Activated CD8-positive, alpha-beta T cell treated with anti-CD3 and anti-CD28 coated beads, Interleukin-2, amount 10 ng/mL, durations not matched to agents 7 days and 5 days (primary cell): ENCODE measurements around the gene PRKCA. TPM values are rescaled to one million over a fixed set of nuclear protein-coding genes. Genes with fewer than 3 reads are reported as not detected.

Experiments used
- ATAC-seq: fragments of 150-1000 bp; cut with Tn5 transposase; one replicate; pipeline ENCODE4 v1.10.0; 2021; ENCODE audit warnings: moderate library complexity
- CTCF ChIA-PET: fragments of 350-600 bp; sonication (Branson Sonifier 250); formaldehyde crosslinking; loops from one replicate; lab custom pipeline; 2021; ENCODE audit warnings: antibody characterized with exemption; lab: Charles Lee
- POLR2A ChIA-PET: fragments of 350-600 bp; sonication (Branson Sonifier 250); formaldehyde crosslinking; loops from one replicate; lab custom pipeline; 2021; ENCODE audit warnings: antibody characterized with exemption; lab: Charles Lee
- DNase-seq: peaks from one replicate; pipeline ENCODE4 v3.0.0-alpha.2; 2020
- H3K27ac Mint-ChIP-seq: one replicate; pipeline ENCODE4 v1.8.0; 2021; ENCODE audit warnings: mild to moderate bottlenecking, mixed read lengths
- H3K27me3 Mint-ChIP-seq: one replicate; pipeline ENCODE4 v1.8.0; 2021; ENCODE audit warnings: low read depth, mixed read lengths
- H3K36me3 Mint-ChIP-seq: one replicate; pipeline ENCODE4 v1.8.0; 2021; ENCODE audit warnings: low read depth, mixed read lengths
- H3K4me1 Mint-ChIP-seq: one replicate; pipeline ENCODE4 v1.8.0; 2021; ENCODE audit warnings: low read depth, mixed read lengths
- H3K4me3 Mint-ChIP-seq: one replicate; pipeline ENCODE4 v1.8.0; 2021; ENCODE audit warnings: mild to moderate bottlenecking, mixed read lengths
- H3K9me3 Mint-ChIP-seq: one replicate; pipeline ENCODE4 v1.8.0; 2022; ENCODE audit warnings: mixed read lengths; ENCODE audit not compliant: insufficient read depth
- total RNA-seq, 2 experiments: library from RNA; stranded (reverse); gene quantifications; one replicate each; pipeline ENCODE4 v1.2.3, GENCODE V29; 2021

Gene PRKCA
- total RNA-seq, 2 experiments from 2014 or later: 74.1 to 76.9 TPM

GRCh38 chr17:66373079-66373478, 70.7 kb downstream of the PRKCA start:
- peaks cover 27% of the 10 kb centered on the region for H3K36me3 Mint-ChIP-seq
- DNase-seq: no peak
- peaks cover 46% of the 10 kb centered on the region for H3K4me1 Mint-ChIP-seq
- ATAC-seq: no peak
- H3K4me3 Mint-ChIP-seq: no peak overlapping the region
- ChIA-PET POLR2A (no interaction called here), CTCF (no interaction called here)
- no peaks in the 10 kb centered on the region for H3K9me3 Mint-ChIP-seq
- H3K27me3 Mint-ChIP-seq: no peaks in the 10 kb centered on the region
- peak overlapping the region; percentile 85 for H3K27ac Mint-ChIP-seq

- DNase-seq: peak; percentile 60
- Mint-ChIP-seq H3K9me3 (no peaks in the 10 kb centered on the region), H3K36me3 (peaks cover 28% of the 10 kb centered on the region), H3K27ac (peak overlapping the region; percentile 85), H3K27me3 (no peaks in the 10 kb centered on the region), H3K4me3 (peak overlapping the region; percentile 22), H3K4me1 (peaks cover 51% of the 10 kb centered on the region)
- peak; percentile 91 for ATAC-seq
- CTCF ChIA-PET: interaction anchor here (1.2 kb wide), 1 partner anchor 19 kb away, joined by 3 read pairs; no protein-coding TSS in a partner anchor
- POLR2A ChIA-PET: interaction anchor here (1.0 kb wide), 1 partner anchor 23 kb away, joined by 3 read pairs; no protein-coding TSS in a partner anchor
Observed at GRCh38 chr17:66373944-66374817, 71.8 kb downstream of the PRKCA start.

GRCh38 chr17:66375121-66375520, 72.7 kb downstream of the PRKCA start:
- Mint-ChIP-seq H3K27me3 (no peaks in the 10 kb centered on the region), H3K4me3 (peak overlapping the region; percentile 21), H3K9me3 (no peaks in the 10 kb centered on the region), H3K27ac (peak overlapping the region; percentile 85), H3K36me3 (peaks cover 23% of the 10 kb centered on the region), H3K4me1 (peaks cover 55% of the 10 kb centered on the region)
- POLR2A ChIA-PET: interaction anchor here (1.0 kb wide), 1 partner anchor 22 kb away, joined by 3 read pairs; no protein-coding TSS in a partner anchor
- CTCF ChIA-PET: interaction anchor here (1.1 to 1.2 kb wide), 3 partner anchors 9 to 65 kb away, joined by 3 to 4 read pairs (median 3); no protein-coding TSS in a partner anchor
- DNase-seq: no peak
- ATAC-seq: no peak

GRCh38 chr17:66378296-66378695, 75.9 kb downstream of the PRKCA start:
- CTCF ChIA-PET: no interaction called here
- Mint-ChIP-seq H3K27me3 (no peaks in the 10 kb centered on the region), H3K27ac (no peak overlapping the region), H3K36me3 (peaks cover 14% of the 10 kb centered on the region), H3K9me3 (no peaks in the 10 kb centered on the region), H3K4me1 (peaks cover 46% of the 10 kb centered on the region), H3K4me3 (no peak overlapping the region)
- DNase-seq (no peak), ATAC-seq (no peak)
- POLR2A ChIA-PET: no interaction called here

GRCh38 chr17:66379544-66379943, 77.1 kb downstream of the PRKCA start:
- H3K4me3 Mint-ChIP-seq: no peak overlapping the region

GRCh38 chr17:66379996-66380395, 77.6 kb downstream of the PRKCA start:
- ChIA-PET CTCF (interaction anchor here (0.7 kb wide), 1 partner anchor 165 kb away, joined by 3 read pairs; no protein-coding TSS in a partner anchor), POLR2A (no interaction called here)

More at GRCh38 chr17:66379544-66379943, 77.1 kb downstream of the PRKCA start:
- ChIA-PET POLR2A (no interaction called here), CTCF (interaction anchor here (0.7 to 1.0 kb wide), 2 partner anchors 9 to 165 kb away, joined by 3 read pairs; no protein-coding TSS in a partner anchor)
- H3K27ac Mint-ChIP-seq: no peak overlapping the region
- no peaks in the 10 kb centered on the region for H3K9me3 Mint-ChIP-seq
- peaks cover 16% of the 10 kb centered on the region for H3K36me3 Mint-ChIP-seq
- no peak for ATAC-seq
- peaks cover 33% of the 10 kb centered on the region for H3K4me1 Mint-ChIP-seq
- no peaks in the 10 kb centered on the region for H3K27me3 Mint-ChIP-seq
- no peak for DNase-seq

GRCh38 chr17:66381701-66382362, 79.4 kb downstream of the PRKCA start:
- POLR2A ChIA-PET: interaction anchor here (0.6 to 0.7 kb wide), 2 partner anchors 10 to 14 kb away, joined by 3 to 4 read pairs; no protein-coding TSS in a partner anchor
- CTCF ChIA-PET: interaction anchor here (0.9 kb wide), 1 partner anchor 11 kb away, joined by 4 read pairs; no protein-coding TSS in a partner anchor

More at GRCh38 chr17:66379996-66380395, 77.6 kb downstream of the PRKCA start:
- Mint-ChIP-seq H3K27ac (no peak overlapping the region), H3K9me3 (no peaks in the 10 kb centered on the region), H3K4me3 (no peak overlapping the region), H3K36me3 (peaks cover 16% of the 10 kb centered on the region), H3K4me1 (peaks cover 29% of the 10 kb centered on the region), H3K27me3 (no peaks in the 10 kb centered on the region)
- no peak for DNase-seq
- no peak for ATAC-seq

GRCh38 chr17:66383333-66383732, 80.9 kb downstream of the PRKCA start:
- ATAC-seq (no peak), DNase-seq (no peak)
- peaks cover 29% of the 10 kb centered on the region for H3K36me3 Mint-ChIP-seq
- H3K9me3 Mint-ChIP-seq: no peaks in the 10 kb centered on the region
- ChIA-PET CTCF (interaction anchor here (1.3 kb wide), 1 partner anchor 8 kb away, joined by 4 read pairs; no protein-coding TSS in a partner anchor), POLR2A (no interaction called here)
- no peaks in the 10 kb centered on the region for H3K27me3 Mint-ChIP-seq
- no peak overlapping the region for H3K27ac Mint-ChIP-seq
- peaks cover 39% of the 10 kb centered on the region for H3K4me1 Mint-ChIP-seq
- no peak overlapping the region for H3K4me3 Mint-ChIP-seq

More at GRCh38 chr17:66381701-66382362, 79.4 kb downstream of the PRKCA start:
- H3K27me3 Mint-ChIP-seq: no peaks in the 10 kb centered on the region
- no peak overlapping the region for H3K27ac Mint-ChIP-seq
- no peak overlapping the region for H3K4me3 Mint-ChIP-seq
- no peaks in the 10 kb centered on the region for H3K9me3 Mint-ChIP-seq
- no peak for DNase-seq
- ATAC-seq: no peak
- H3K4me1 Mint-ChIP-seq: peaks cover 29% of the 10 kb centered on the region
- H3K36me3 Mint-ChIP-seq: peaks cover 23% of the 10 kb centered on the region

GRCh38 chr17:66386498-66387351, 84.3 kb downstream of the PRKCA start:
- Mint-ChIP-seq H3K27me3 (no peaks in the 10 kb centered on the region), H3K27ac (peak overlapping the region; percentile 48), H3K9me3 (no peaks in the 10 kb centered on the region), H3K4me1 (peaks cover 51% of the 10 kb centered on the region), H3K36me3 (peaks cover 40% of the 10 kb centered on the region), H3K4me3 (no peak overlapping the region)
- ChIA-PET POLR2A (interaction anchor here (0.5 kb wide), 1 partner anchor 131 kb away, joined by 3 read pairs; no protein-coding TSS in a partner anchor), CTCF (no interaction called here)
- DNase-seq (no peak), ATAC-seq (no peak)

GRCh38 chr17:66387392-66387981, 85.1 kb downstream of the PRKCA start:
- ChIA-PET CTCF (interaction anchor here (1.0 to 1.2 kb wide), 2 partner anchors 9 to 12 kb away, joined by 3 read pairs; no protein-coding TSS in a partner anchor), POLR2A (interaction anchor here (0.5 to 0.6 kb wide), 2 partner anchors 12 to 131 kb away, joined by 3 read pairs; no protein-coding TSS in a partner anchor)
- DNase-seq (no peak), ATAC-seq (no peak)
- no peak overlapping the region for H3K27ac Mint-ChIP-seq
- H3K36me3 Mint-ChIP-seq: peaks cover 42% of the 10 kb centered on the region
- H3K4me3 Mint-ChIP-seq: no peak overlapping the region
- no peaks in the 10 kb centered on the region for H3K9me3 Mint-ChIP-seq
- H3K27me3 Mint-ChIP-seq: no peaks in the 10 kb centered on the region
- H3K4me1 Mint-ChIP-seq: peaks cover 56% of the 10 kb centered on the region
